HepG2 (cell line): ENCODE measurements around the gene MMP17. TPM values are rescaled to one million over a fixed set of nuclear protein-coding genes. Genes with fewer than 3 reads are reported as not detected.
A peak's percentile ranks its signal among the peaks of the same experiment; 100 is the strongest.

ENCODE experiments used
- ATAC-seq: fragments of 200-7000 bp; cut with Tn5 transposase; 3 replicates; pipeline ENCODE4 v1.9.1; 2020; ENCODE audit warnings: mild to moderate bottlenecking, moderate library complexity
- BruUV-seq: library from RNA; stranded (reverse); fragments of 400-500 nt; replicated peaks from 2 replicates; lab custom pipeline; 2021; lab: Mats Ljungman, UMichigan
- CTCF ChIA-PET: fragments of 300-600 bp; formaldehyde crosslinking; extraction: SDS; loops from one replicate; lab custom pipeline; 2021; ENCODE audit warnings: low total read pairs, inconsistent platforms, low intra/inter-chr PET ratio; lab: Yijun Ruan, JAX
- POLR2A ChIA-PET: fragments of 350-600 bp; sonication (Branson Sonifier 250); formaldehyde crosslinking; loops from one replicate; lab custom pipeline; 2020; ENCODE audit warnings: antibody characterized with exemption, inconsistent platforms; lab: Yijun Ruan, JAX
- DNase-seq: peaks from one replicate; pipeline ENCODE4 v3.0.0-alpha.2; 2015; ENCODE audit warnings: low spot score
- FAIRE-seq: peaks from 3 replicates; lab custom pipeline; 2011; peaks lifted over from hg19 to GRCh38; lab: Jason Lieb, UNC
- H2AFZ ChIP-seq: one replicate; pipeline ENCODE4 v1.6.1; 2011; ENCODE audit warnings: low read length, inconsistent platforms
- H3K27ac ChIP-seq: fragments of 300-600 bp; 3 replicates; pipeline ENCODE4 v1.8.0; 2011; ENCODE audit warnings: mixed run types, mild to moderate bottlenecking, mixed read lengths, low read length, inconsistent platforms; ENCODE audit not compliant: insufficient read depth; ENCODE audit errors: extremely low read length
- H3K27me3 ChIP-seq, 2 experiments: fragments of 200-600 bp in 1 of 2; 2 replicates in 1 of 2; 3 replicates in 1 of 2; pipeline versions ENCODE4 v1.6.0 to v1.8.0; 2011; ENCODE audit warnings: low read length in 2 of 2, mild to moderate bottlenecking in 2 of 2, moderate library complexity in 2 of 2, inconsistent platforms in 1 of 2; ENCODE audit not compliant: insufficient read depth in 2 of 2, control insufficient read depth in 1 of 2
- H3K36me3 ChIP-seq, 2 experiments: fragments of 200-600 bp in 1 of 2; replicated peaks in 1 of 2; 2 replicates in 1 of 2; 3 replicates in 1 of 2; pipeline versions ENCODE4 v1.5.1 to v1.8.0; 2011; ENCODE audit warnings: low read length in 2 of 2, inconsistent platforms in 1 of 2; ENCODE audit not compliant: insufficient read depth in 2 of 2, control insufficient read depth in 1 of 2
- H3K4me1 ChIP-seq: 2 replicates; pipeline ENCODE4 v1.5.1; 2012; ENCODE audit warnings: low read length, inconsistent platforms; ENCODE audit not compliant: insufficient read depth
- H3K4me2 ChIP-seq: 2 replicates; pipeline ENCODE4 v1.6.0; 2011; ENCODE audit warnings: low read depth, low read length, inconsistent platforms
- H3K4me3 ChIP-seq, 3 experiments: fragments of 200-600 bp in 1 of 3; sonication (generic), shearing (Covaris generic) in 1 of 3; replicated peaks in 1 of 3; 2 replicates each; pipeline ENCODE4 v1.5.1; 2011 to 2016; ENCODE audit warnings: low read length in 3 of 3, inconsistent platforms in 2 of 3, low read depth in 2 of 3, mild to moderate bottlenecking in 2 of 3, control low read depth in 1 of 3, mixed read lengths in 1 of 3; ENCODE audit not compliant: insufficient read depth in 1 of 3
- H3K79me2 ChIP-seq: one replicate; pipeline ENCODE4 v1.6.1; 2011; ENCODE audit warnings: low read length, inconsistent platforms; ENCODE audit not compliant: insufficient read depth
- H3K9ac ChIP-seq: 2 replicates; pipeline ENCODE4 v1.6.0; 2011; ENCODE audit warnings: mild to moderate bottlenecking, low read depth, low read length, inconsistent platforms; ENCODE audit not compliant: insufficient read depth
- H3K9me3 ChIP-seq: 2 replicates; pipeline ENCODE4 v1.5.1; 2012; ENCODE audit warnings: mild to moderate bottlenecking, low read length
- H4K20me1 ChIP-seq: 2 replicates; pipeline ENCODE4 v1.6.0; 2011; ENCODE audit warnings: inconsistent platforms, mild to moderate bottlenecking, low read length, moderate library complexity; ENCODE audit not compliant: insufficient read depth
- ADNP ChIP-seq: sonication (generic); formaldehyde crosslinking; IDR thresholded peaks from 2 replicates; pipeline ENCODE4 v1.4.0; 2020; ENCODE audit warnings: missing genetic modification reagents
- ARID5B ChIP-seq: IDR thresholded peaks from 2 replicates; pipeline ENCODE4 v1.4.0; 2020; ENCODE audit warnings: mild to moderate bottlenecking, missing genetic modification reagents
- CTCF ChIP-seq: sonication (generic); formaldehyde crosslinking; IDR thresholded peaks from 2 replicates; pipeline ENCODE4 v1.5.0; 2020; ENCODE audit warnings: mild to moderate bottlenecking, missing genetic modification reagents, moderate library complexity
- PHF8 ChIP-seq: sonication (generic); formaldehyde crosslinking; IDR thresholded peaks from 2 replicates; pipeline ENCODE4 v1.5.0; 2020; ENCODE audit warnings: missing genetic modification reagents
- ZNF510 ChIP-seq: sonication (generic); formaldehyde crosslinking; IDR thresholded peaks from 2 replicates; pipeline ENCODE4 v1.4.0; 2020; ENCODE audit warnings: low read depth, mild to moderate bottlenecking, missing genetic modification reagents
- ZNF768 ChIP-seq: sonication (generic); formaldehyde crosslinking; IDR thresholded peaks from 2 replicates; pipeline ENCODE4 v1.4.0; 2020; ENCODE audit warnings: missing genetic modification reagents
- ZSCAN22 ChIP-seq: sonication (generic); formaldehyde crosslinking; IDR thresholded peaks from 2 replicates; pipeline ENCODE4 v1.4.0; 2020; ENCODE audit warnings: mild to moderate bottlenecking, missing genetic modification reagents
- WGBS: methylation state at CpG from one replicate; pipeline ENCODE4 v1.1.6; 2017; ENCODE audit warnings: low lambda C conversion rate; 5-methylcytosine and 5-hydroxymethylcytosine counted together
- in situ Hi-C: cut with HindIII; loops from 2 replicates; pipeline ENCODE4 v1.10.0; 2017; ENCODE audit warnings: low pct_unique_long_range_greater_than_20kb; ENCODE audit not compliant: extremely low pct_ligation_motif_present
- intact Hi-C: fragments of 100-400 bp; cut with micrococcal nuclease; formaldehyde crosslinking; loops from one replicate; pipeline ENCODE4 v1.10.0; 2022; ENCODE audit not compliant: unreplicated experiment
- polyA plus RNA-seq, 8 experiments: library from polyadenylated mRNA; depleted of rRNA in 3 of 8; stranded (reverse) in 7 of 8; unstranded in 1 of 8; fragments of >200 nt; fragmentation: Illumina TruSeq in 4 of 8; extraction: Trizol in 4 of 8; gene quantifications; 2 replicates each; pipeline versions ENCODE4 v1.2.1 to v1.2.3, GENCODE V29; 2011 to 2016; ENCODE audit warnings: low read depth in 4 of 8, missing spikeins in 1 of 8, mixed read lengths in 1 of 8; ENCODE audit not compliant: insufficient read depth in 1 of 8
- total RNA-seq, 5 experiments: library from RNA; depleted of rRNA; stranded (reverse); fragments of >200 nt; fragmentation: Illumina TruSeq; extraction: Trizol; gene quantifications; 2 replicates each; pipeline ENCODE4 v1.2.3, GENCODE V29; 2016; ENCODE audit warnings: low read depth in 1 of 5

MMP17 gene
- total and polyA plus RNA-seq, 2 of the 13 experiments (the other 11 are each of a cell fraction or from before 2014, with no cell fraction given) = 0.55 to 0.80 TPM

GRCh38 chr12:131826097-131826928 is 1.9 kb upstream of the MMP17 start:
- POLR2A ChIA-PET = no interaction called here
- H3K4me2 ChIP-seq = no peak overlapping the region
- H3K9ac ChIP-seq = no peak overlapping the region
- CTCF ChIA-PET = no interaction called here
- no peaks in the 10 kb centered on the region for H3K36me3 ChIP-seq
- DNase-seq (no peak), FAIRE-seq (no peak), ATAC-seq (no peak)
- no peak overlapping the region for H2AFZ ChIP-seq
- H3K4me1 ChIP-seq = peaks cover 49% of the 10 kb centered on the region
- in situ Hi-C loops = loop anchor here (25.0 kb wide), 1 partner anchor 714 kb away; no protein-coding TSS in a partner anchor
- no peaks in the 10 kb centered on the region for H4K20me1 ChIP-seq
- no peaks in the 10 kb centered on the region for H3K9me3 ChIP-seq
- H3K27me3 ChIP-seq = peaks cover 8 to 52% of the 10 kb centered on the region in 2 experiments; a peak in 4 of 5 replicates
- H3K4me3 ChIP-seq = no peak overlapping the region
- TF ChIP-seq ADNP (CRISPR knock-in tag) = no peak
- no peak for TF ChIP-seq PHF8 (CRISPR knock-in tag)
- TF ChIP-seq ZSCAN22 (CRISPR knock-in tag) = no peak
- no peak for TF ChIP-seq ARID5B (CRISPR knock-in tag)
- TF ChIP-seq ZNF510 (CRISPR knock-in tag) = no peak
- TF ChIP-seq ZNF768 = peak; percentile 59; the same call in 1 of the 2 replicates
- TF ChIP-seq CTCF (CRISPR knock-in tag) = no peak
- no peak overlapping the region for H3K27ac ChIP-seq
- H3K79me2 ChIP-seq = no peaks in the 10 kb centered on the region
- 60% methylated on average over 20 of the region's 23 CpGs for WGBS
- BruUV-seq = no TSS peak
- intact Hi-C loops = no loop called here
